ENCODE measurements around the gene SIRPD. TPM values are rescaled to one million over a fixed set of nuclear protein-coding genes. Genes with fewer than 3 reads are reported as not detected.

SIRPD gene
- total RNA-seq, 1 donor from 2014 or later: not detected

DNA sequence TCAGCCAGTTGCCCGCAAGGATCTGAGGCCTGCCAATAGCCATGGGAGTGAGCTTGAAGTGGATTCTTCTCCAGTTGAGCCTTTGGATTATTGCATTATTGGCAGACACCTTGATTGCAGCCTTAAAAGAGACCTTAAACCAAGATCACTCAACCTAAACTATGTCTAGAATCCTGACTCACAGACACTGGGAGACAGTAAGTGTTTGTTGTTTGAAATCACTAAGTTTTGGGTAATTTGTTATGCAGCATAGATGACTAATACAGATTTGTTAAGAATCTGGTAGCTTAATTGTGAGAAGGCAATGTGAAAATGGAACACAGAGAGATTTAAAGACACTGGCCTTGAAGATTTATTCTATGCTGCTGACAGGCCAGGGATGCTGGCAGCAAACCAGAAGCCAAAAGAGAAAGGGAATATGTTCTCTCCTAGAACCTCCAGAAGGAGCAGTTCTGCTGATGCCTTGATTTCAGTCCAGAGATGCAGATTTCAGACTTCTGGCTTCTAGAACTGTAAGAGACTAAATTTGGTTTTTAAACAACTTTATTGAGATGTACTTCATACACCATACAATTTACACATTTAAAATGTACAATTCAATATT is 17.6 kb downstream of the SIRPD start:
- DNase-seq (no peak), ATAC-seq (no peak)
- intact Hi-C loops (cut with micrococcal nuclease): no loop called here

DNA sequence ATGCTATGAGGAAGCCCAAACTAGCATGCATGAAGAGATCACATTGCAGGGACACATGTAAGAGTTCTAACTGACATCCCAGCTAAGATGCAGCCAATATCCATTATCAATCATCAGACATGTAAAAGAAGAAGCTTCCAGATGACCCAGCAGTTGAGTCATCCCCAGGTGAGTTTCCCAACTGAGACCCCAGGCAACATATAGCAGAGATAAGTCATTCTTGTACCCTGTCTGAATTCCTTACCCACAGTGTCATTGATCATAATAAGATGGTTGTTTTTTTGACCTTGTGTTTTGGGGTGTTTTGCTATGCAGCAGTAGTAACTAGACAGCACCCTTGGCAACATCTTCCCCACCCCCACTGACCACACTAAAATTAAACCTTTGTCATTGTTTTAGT is 18.9 kb downstream of the SIRPD start:
- no peak for ATAC-seq
- DNase-seq: no peak
- intact Hi-C loops (cut with micrococcal nuclease): no loop called here

DNA sequence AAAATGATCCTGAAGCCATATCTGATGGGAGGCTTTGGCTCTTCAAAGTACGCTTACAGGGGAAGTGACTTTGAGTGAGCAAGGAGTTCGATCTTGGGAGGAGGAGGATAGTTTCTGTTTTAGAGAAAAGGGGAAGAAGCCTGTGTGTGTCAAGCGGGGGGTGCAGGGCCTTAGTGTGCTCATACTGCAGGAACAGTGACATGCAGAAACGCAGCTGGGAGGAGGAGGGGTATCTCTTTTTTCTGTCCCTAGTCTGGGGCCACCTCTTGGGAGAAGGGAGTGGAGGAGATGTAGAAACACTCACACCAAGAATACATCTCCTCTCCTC is 19.8 kb downstream of the SIRPD start:
- intact Hi-C loops (cut with micrococcal nuclease): no loop called here
- peak; percentile 57 for DNase-seq
- peak; percentile 86 for ATAC-seq

DNA sequence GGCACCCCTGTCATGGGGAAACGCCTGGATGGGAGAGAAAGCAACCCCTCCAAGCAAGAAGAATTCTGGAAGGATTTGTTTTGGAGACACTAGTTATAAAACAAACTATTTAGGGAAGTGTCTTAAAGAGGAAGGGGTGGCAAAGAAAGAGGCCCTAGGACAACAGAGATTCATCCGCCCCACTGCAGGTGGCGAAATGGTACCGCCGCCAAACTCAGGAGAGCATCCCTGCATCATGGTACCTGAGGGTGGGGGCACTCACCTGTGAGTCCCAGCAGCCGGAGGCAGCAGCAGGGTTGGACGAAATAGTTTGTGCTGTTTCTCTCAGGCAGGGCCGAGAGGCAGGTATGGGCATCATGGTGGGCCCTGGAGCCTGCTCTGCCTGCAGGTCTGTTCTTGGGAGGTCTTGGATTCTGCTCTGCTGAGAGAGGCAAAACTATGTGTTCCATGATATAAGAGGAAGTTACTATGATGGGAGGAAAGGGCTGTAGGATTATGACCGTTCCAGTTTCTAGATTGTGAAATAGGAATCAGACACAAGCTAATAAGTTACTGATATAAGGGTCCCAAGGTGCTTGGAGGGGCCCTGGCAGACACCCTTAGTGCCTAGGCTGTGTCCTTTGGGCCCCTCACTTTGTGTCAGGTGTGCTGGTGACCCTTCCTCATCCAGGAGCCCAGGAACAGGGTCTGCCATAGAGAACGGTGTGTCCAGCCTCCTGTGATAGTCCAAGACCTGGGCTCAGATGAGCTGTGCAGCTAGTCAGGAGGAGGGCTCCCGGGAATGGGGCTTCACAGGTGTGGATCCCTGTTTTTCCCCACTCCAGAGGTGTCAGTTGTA is 20.4 kb downstream of the SIRPD start:
- intact Hi-C loops (cut with micrococcal nuclease): no loop called here
- DNase-seq (no peak), ATAC-seq (peak; percentile 67)

DNA sequence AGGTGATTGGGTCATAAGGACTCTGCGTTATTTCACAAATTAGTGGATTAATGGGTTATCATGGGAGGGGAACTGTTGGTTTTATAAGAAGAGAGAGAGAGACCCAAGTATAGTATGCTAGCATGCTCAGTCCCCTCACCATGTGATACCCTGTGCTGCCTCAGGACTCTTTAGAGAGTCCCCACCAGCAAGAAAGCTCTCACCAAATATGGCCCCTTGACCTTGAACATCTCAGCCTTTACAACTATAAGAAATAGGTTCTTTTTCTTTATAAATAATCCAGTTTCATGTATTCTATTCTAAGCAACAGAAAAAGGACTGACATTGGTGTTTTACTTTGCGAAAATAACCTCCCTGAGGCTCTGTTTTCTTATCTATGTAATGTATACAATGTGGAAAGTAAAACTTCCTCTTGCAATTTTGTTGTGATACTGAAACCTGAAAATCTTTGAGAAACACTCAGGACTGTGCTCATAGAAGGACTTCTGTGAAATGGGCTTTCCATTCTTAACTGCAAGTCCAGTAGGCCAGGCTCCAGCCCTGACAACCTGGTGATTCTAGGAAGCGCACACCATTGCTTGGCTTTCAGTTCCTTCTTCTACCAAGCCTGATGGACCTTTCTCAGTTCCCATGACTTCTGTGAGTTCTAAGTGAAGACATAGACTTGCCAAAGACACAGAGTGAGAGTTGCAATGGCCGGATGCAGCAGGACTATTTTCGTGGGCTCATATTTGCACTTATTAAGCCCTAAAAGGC is 21.9 kb downstream of the SIRPD start:
- ATAC-seq: peak; percentile 56
- intact Hi-C loops (cut with micrococcal nuclease): no loop called here
- DNase-seq: no peak

DNA sequence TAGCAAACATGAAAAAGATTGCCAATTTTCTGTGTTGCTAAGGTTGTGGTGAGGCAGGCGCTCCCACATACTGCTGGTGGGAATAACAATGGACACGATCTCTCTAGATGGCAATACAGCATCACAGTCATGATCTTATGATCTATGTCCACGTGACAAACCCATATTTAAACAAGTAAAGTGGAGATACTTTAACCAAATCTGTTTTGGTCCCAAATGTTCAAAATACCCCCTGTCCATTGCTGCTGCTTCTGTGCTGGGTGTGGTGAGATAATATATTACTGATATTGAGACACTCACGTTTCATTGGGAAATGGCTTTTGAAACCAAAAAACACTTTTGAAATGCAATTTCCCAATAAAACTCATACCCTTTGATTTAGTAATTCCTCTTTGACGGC is 23.0 kb downstream of the SIRPD start:
- DNase-seq (no peak), ATAC-seq (no peak)
- intact Hi-C loops (cut with micrococcal nuclease): no loop called here

DNA sequence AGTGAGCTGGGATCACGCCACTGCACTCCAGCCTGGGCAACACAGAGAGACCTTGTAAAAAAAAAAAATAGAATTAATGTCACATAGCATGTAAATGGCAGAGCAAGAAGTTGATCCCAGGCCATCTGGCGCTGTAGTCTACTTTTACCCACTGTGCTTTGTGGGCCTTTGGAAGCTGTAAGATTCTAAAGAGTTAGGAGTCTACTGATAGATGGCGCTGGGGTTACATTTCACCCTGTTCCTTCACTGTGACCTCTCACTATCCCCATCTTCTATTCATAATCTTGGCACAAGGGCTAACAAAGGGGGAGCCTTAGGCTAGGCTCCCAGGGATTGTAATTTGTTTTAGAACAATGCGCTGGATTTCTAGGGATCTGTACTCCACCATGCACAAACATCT is 24.4 kb downstream of the SIRPD start:
- DNase-seq: no peak
- intact Hi-C loops (cut with micrococcal nuclease): no loop called here
- ATAC-seq: no peak

DNA sequence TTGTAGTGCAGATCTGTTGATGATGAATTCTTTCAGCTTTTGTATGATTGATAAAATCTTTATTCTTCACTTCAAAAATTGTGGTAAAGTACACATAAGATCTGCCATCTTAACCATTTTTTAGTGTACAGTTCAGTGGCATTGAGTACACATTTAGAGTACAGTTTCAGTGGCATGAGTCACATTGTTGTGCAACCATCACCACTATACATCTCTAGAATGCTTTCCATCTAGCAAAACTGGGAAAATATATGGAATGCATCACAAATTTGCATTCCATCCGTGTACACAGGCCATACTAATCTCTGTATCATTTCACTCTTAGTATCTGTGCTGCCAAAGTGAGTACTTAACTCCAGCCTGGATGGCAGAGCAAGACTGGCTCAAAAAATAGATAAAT is 28.7 kb downstream of the SIRPD start:
- DNase-seq (no peak), ATAC-seq (no peak)
- intact Hi-C loops (cut with micrococcal nuclease): no loop called here

DNA sequence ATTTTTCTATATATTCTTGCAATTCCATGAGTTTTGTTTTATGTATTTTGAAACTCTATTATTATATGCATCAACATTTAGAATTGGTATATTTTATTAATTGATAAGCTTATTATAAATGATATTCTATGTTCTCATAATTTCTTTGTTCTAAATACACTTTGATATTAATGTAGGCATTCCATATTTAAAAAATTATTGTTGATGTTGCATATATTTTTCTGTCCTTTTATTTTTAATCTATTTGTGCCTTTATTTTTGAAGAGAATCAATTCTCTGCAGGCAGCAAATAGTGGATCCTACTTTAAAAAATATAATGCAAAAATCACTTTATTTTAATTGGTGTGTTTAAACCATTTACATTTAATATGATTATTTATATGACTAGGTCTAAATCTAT is 29.6 kb downstream of the SIRPD start:
- ATAC-seq: no peak
- intact Hi-C loops (cut with micrococcal nuclease): no loop called here
- DNase-seq: no peak

DNA sequence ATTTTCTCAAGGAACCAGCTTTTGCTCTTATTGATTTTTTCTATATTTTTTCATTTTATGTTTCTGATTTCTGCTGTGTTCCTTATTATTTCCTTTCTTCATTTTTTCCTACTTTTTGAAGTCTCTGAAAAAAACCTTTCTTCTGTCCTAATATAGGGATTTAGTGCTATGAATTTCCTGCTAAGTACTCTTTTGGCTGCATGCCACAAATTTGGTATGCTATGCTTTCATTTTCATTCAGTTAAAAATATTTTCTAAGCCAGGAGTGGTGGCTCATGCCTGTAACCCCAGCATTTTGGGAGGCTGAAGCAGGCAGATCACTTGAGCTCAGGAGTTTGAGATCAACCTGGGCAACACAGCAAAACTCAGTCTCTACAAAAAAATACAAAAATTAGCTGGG is 30.6 kb downstream of the SIRPD start:
- DNase-seq (no peak), ATAC-seq (no peak)
- intact Hi-C loops (cut with micrococcal nuclease): no loop called here

DNA sequence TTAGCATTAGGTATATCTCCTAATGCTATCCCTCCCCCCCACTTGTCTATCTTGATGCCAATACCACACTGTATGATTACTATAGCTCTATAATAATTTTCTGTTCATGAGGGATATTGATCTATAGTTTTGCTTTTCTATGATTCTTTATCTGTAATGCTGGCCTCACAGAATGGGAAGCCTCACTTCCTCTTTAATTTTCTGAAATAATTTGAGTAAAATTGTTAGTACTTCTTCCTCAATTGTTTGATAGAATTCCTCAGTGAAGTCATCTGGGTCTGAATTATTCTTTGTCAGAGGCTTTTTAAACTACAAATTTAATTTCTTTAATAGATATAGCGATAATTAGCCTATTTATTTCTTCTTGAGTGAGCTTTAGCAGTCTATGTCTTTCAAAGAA is 31.2 kb downstream of the SIRPD start:
- no peak for DNase-seq
- ATAC-seq: no peak
- intact Hi-C loops (cut with micrococcal nuclease): no loop called here

DNA sequence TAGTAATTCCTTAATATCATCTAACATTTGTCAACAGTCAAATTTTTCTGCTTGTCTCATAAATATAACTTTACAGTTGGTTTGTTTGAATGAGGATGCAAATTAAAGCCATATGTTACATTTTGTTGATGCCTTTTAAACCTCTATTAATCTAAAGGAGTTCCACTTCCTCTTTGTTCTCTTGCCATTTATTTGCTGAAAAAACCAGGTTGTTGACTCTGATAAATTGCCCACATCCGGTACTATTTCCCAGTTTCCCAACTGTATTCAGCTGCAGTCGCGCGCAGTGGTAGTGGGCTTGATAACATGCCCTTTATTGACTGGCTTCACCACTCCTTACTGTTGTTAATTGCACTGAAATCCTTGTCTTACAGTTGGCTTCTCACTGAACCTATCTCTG is 33.5 kb downstream of the SIRPD start:
- ATAC-seq (no peak), DNase-seq (no peak)
- intact Hi-C loops (cut with micrococcal nuclease): no loop called here

DNA sequence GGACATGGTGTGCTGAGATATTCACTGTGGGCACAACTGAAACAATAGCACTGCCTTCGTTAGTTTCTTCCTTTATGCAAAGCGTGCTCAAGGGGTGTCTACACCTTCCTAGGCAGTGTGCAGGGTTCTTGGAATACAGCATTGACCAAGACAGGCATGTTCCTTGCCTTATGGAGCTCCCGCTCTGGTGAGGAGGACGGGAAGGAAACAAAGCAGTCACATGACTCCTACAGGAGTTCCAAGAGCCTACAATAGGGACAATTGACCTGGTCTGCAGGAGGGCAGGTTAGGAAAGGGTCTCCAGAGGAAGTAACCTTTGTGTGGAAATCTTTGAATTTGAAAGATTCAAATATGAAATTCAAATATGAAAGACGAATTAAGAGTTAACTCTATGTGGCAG is 40.5 kb downstream of the SIRPD start:
- ATAC-seq (no peak), DNase-seq (no peak)
- intact Hi-C loops (cut with micrococcal nuclease): no loop called here

DNA sequence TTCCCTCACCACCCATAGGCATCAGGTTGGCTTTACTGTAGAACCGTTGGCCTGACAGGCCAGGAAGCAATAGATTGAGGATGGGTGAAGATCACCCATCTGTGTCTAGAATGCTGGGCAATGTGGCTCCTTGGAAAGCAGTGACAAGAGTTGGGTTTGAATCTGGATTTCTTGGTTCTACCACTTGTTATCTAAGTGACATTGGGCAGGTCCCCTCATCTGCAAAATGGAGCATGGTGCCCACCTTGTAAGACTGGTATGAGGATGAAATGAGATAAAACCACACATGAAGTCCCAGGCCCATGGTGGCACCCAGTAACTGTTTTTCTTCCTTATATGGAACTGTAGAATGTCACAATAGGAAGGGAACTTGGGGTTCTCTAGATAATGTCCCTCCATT is 43.7 kb downstream of the SIRPD start:
- ATAC-seq (no peak), DNase-seq (no peak)
- intact Hi-C loops (cut with micrococcal nuclease): no loop called here

DNA sequence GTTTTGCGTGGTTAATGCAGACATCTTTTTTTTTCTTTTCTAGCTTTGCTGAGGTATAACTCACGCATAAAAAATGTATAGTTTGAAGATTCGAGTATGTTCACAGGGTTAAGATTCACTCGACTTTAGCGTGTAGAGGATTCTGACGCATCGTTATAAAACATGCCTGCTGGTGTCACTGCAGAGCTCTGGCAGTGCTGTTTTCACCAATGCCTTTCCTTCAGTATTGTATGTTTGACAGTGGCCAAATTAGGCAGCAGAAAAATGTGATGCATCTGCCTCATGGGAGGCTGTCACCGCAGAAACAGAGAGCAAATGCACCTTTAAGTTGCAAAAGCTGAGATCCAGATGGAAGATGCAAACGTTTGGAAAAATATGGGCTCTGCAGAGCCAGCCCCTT is 48.3 kb downstream of the SIRPD start:
- intact Hi-C loops (cut with micrococcal nuclease): no loop called here
- DNase-seq: no peak
- no peak for ATAC-seq

DNA sequence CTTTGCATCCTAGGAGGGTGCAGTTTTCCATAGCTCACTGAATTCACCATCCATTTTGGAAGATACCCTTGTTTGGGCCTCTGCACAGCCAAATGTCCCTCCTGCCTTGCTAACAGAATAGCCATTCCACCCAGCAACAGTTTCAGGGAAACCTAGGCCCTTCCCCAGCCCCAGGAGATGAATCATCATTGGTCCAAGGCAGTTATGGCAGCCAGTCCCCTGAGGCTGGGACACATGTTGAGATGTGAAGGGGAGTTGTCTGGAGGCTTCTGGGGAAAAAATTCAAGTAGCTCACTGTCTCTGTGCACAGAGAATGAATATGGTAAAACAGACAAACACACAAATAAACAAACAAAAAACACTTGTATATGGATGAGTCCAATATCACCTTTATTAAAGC is 48.9 kb downstream of the SIRPD start:
- ATAC-seq (no peak), DNase-seq (no peak)
- intact Hi-C loops (cut with micrococcal nuclease): no loop called here

DNA sequence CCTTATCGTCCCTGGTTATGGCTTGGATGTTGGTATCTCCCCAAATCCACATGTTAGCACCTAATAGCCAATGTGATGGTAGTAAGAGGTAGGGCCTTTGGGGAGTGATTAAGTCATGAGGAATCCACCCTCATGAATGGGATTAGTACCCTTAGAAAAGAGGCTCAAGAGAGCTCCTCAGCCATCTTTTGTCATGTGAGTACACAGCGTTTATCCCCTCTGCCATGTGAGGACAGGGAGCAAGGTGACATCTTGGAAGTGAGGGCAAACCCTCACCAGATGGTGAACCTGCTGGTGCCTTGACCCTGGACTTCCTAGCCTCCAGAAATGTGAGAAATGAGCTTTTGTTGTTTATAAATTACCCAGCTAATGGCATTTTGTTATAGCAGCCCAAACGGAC is 50.2 kb downstream of the SIRPD start:
- no peak for ATAC-seq

DNA sequence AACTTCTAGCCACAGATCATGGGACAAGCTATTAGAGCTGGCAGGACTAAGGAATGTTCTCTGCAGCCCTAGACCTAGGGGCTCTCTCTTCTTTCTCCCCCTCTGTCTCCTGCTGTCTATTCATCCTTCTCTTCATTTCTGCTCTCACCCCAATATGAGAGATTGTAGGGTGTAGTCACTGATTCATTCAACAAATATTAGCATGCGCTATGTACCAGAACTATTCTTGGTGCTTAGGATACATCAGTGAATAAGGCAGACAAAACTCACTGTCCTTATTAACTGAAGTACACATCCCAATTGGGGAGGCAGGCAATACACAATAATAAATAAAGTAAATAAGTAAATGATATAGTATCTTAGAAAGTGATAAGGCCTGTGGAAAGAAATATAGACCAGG is 51.6 kb downstream of the SIRPD start:
- intact Hi-C loops (cut with micrococcal nuclease): no loop called here

More for the DNA sequence above, 50.2 kb downstream of the SIRPD start:
- intact Hi-C loops (cut with micrococcal nuclease): no loop called here
- no peak for DNase-seq

DNA sequence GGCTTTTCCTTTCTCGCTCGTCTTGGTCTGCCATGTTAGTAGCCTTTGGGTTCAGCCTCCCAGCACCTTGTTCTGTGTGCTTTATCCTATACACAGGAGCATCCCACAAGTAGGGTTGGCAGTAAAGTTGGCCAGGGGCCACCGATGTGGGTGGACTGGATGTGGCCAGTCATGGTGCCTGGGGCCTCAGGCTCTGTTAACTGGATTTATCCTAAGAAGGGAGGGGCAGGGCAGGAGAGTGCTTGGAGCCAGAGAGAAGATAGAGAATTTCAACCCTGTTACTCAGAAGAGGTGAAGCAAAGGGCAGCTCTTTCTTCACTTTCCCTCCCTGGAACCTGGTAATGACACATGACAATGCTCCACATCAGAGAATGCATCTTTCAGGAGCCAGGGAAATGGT is 52.1 kb downstream of the SIRPD start:
- ATAC-seq (no peak), DNase-seq (no peak)
- intact Hi-C loops (cut with micrococcal nuclease): no loop called here

More for the DNA sequence above, 51.6 kb downstream of the SIRPD start:
- no peak for DNase-seq
- no peak for ATAC-seq

DNA sequence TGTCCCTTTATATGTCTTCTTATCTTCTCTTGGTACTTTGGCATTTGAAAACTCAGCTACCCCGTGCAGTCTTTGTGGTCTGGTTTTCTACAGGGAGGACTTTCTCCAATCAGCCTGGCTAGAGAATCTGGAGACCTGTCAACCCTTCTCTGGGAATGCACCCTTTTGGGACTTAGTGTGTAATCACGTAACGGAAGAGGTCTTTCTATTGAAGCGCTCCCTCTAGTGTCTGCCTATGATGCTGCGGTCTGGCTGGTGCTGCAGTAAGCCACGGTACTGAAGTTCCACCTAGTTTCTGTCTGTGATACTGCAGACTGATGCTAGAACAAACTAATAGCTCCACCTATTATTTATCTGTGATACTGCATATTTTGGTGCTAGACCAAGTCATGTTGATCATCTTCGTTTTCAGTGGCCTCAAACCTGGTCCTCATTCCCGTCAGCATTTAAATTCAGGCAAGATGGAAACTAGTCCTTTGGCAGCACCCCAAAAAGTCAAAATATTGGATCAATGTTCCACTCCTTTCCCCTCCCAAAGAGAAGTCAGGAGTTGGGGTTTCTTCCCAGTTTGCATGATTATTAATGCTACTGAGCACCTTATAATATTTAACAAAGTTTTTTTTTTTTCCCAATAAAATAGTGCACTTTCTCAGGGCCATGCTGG is 53.8 kb downstream of the SIRPD start:
- DNase-seq (peak; percentile 65), ATAC-seq (peak; percentile 93)
- intact Hi-C loops (cut with micrococcal nuclease): no loop called here
